GM19468 (cell line): ENCODE measurements around the gene TRIM27.
"Not testable (repeated sequence)": the region's sequence is repeated elsewhere in the genome, so short reads cannot be mapped to it uniquely, and the experiment has no call there.

Experiments
- ATAC-seq: cut with Tn5 transposase; IDR thresholded peaks from one replicate; pipeline ENCODE4 v1.9.1; 2021; ENCODE audit warnings: mild to moderate bottlenecking, moderate library complexity, moderate number of reproducible peaks; ENCODE audit not compliant: unreplicated experiment; ENCODE audit errors: extremely low read depth

TRIM27 gene, protein sequence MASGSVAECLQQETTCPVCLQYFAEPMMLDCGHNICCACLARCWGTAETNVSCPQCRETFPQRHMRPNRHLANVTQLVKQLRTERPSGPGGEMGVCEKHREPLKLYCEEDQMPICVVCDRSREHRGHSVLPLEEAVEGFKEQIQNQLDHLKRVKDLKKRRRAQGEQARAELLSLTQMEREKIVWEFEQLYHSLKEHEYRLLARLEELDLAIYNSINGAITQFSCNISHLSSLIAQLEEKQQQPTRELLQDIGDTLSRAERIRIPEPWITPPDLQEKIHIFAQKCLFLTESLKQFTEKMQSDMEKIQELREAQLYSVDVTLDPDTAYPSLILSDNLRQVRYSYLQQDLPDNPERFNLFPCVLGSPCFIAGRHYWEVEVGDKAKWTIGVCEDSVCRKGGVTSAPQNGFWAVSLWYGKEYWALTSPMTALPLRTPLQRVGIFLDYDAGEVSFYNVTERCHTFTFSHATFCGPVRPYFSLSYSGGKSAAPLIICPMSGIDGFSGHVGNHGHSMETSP

DNA sequence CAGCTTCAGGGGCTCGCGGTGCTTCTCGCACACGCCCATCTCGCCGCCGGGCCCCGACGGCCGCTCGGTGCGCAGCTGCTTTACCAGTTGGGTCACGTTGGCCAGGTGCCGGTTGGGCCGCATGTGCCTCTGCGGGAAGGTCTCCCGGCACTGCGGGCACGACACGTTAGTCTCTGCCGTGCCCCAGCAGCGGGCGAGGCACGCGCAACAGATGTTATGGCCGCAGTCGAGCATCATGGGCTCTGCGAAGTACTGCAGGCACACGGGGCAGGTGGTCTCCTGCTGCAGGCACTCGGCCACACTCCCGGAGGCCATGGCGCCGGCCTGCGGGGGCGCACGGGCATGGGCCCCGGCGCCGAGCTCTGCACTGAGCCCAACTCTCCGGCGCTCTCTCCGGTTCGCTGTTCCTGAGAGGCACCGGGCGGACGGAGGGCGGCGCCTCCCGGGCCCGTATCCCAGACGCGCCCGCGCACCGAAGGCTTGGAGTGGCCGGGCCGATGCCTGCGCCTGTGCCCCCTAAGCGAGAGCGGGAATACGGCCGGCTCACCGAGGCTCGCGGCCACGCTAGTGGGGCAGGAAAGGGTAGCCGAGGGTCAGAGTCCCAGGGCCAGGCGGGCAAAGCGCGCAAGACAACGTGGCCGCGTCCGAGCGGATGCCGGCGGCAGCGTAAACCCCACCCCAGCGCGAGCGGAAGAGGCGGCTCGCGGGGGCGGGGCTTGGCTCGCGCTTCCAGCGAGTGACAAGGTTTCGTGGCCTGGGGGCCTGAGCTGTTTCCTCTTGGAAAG, at the start of gene TRIM27:
Gene TRIM27, minus strand, starts transcription at position 668 of the 785 bp plus-strand sequence. Its CDS starts 353 bp downstream, at position 315.
- ATAC-seq: peak; percentile 64

DNA sequence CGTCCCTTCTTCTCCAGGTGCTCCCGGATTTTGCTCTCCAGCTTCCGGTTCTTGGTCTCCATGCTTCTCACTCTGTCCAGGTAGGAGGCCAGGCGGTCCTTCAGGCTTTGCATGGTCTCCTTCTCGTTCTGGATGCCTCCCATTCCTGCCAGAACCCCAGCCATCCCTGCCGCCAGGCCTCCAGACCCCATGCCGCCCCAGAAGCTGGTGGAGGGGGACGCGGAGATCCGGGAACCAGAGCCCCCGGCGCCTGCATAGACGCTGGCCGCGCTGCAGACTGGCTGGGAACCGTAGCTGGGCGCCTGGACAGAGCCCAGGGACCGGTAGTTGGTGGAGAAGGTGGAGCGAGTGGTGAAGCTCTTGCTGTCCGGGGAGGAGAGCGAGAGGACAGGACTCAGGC, 46.3 kb upstream of the TRIM27 start:
- ATAC-seq: not testable (repeated sequence)

DNA sequence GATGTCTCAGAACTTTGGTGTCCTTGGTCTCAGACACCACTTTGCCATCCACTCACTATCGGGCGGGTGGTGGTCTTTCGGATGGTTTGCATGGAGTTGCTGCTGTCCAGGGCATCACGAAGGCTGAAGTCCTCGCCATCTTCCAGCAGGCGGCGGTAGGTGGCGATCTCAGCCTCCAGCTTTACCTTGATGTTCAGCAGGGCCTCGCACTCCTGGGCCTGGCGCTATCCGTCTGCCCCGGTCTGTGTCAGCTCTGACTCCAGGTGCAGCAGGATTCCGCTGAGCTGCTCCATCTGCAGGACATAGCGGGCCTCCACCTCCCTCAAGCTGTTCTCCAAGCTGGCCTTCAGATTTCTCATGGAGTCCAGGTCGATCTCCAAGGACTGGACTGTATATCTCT, 45.3 kb upstream of the TRIM27 start:
- no peak for ATAC-seq

DNA sequence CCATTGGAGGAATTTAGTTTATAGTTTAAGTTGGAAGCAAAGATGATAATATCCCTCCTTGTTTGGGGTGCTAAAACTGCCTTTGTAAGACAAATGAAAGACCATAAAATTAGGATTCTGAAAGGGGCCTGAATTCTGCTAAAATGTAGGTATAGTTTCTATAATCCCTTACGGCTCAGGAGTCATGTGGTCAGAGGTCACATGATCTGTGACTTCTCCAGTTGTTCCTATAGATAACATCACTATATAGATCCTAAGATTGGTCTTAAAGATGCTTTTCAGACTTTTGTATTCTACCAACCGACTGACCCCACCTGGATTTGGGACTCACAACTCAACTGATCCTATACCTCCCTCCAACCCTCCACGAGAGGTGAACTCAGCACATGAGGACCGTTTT, 44.7 kb upstream of the TRIM27 start:
- ATAC-seq: no peak

DNA sequence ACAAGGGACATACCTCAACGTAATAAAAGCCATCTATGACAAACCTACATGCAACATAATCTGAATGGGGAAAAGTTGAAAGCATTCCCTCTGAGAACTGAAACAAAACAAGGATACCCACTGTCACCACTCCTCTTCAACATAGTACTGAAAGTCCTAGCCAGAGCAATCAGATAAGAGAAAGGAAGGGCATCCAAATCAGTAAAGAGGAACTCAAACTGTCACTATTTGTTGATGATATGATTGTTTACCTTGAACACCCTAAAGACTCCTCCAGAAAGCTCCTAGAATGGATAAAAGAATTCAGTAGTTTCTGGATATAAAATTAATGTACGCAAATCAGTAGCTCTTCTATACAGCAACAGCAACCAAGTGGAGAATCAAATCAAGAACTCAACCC, 41.9 kb upstream of the TRIM27 start:
- ATAC-seq: no peak

DNA sequence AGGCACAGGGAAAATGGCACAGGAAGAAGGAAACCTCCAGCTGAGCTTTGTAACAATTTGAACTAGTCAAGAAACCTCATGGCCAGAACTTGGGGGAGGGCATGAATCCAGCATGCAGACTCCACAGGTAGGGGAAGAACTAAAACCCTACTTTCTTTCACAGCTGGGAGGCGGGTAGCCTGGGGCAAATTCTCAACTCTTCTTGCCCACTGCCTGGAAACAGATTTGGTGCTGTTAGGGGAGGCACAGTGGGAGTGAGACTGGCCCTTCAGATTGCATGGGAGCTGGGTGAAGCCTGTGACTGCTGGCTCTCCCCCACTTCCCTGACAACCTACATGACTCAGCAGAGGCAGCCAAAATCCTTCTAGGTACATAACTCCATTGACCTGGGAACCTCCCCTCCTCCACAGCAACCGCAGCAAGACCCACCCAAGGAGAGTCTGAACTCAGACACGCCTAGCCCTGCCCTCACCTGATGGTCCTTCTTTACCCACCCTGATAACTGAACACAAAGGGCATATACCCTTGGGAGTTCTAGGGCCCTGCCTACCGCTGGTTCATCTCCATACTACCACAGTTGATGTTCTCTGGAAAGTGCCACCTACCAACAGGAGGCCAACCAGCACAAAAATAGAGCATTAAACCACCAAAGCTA, 37.2 kb upstream of the TRIM27 start:
- no peak for ATAC-seq

DNA sequence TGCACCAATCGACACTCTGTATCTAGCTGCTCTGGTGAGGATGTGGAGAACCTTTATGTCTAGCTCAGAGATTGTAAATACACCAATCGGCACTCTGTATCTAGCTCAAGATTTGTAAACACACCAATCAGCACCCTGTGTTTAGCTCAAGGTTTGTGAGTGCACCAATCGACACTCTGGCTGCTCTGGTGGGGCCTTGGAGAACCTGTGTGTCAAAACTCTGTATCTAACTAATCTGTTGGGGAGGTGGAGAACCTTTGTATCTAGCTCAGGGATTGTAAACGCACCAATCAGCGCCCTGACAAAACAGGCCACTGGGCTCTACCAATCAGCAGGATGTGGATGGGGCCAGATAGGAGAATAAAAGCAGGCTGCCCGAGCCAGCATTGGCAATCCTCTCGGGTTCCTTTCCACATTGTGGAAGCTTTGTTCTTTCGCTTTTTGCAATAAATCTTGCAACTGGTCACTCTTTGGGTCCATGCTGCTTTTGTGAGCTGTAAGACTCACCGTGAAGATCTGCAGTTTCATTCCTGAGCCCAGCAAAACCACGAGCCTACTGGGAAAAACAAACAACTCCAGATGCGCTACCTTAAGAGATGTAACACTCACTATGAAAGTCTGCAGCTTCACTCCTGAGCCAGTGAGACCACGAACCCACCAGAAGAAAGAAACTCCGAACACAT, 34.9 kb upstream of the TRIM27 start:
- not testable (repeated sequence) for ATAC-seq

DNA sequence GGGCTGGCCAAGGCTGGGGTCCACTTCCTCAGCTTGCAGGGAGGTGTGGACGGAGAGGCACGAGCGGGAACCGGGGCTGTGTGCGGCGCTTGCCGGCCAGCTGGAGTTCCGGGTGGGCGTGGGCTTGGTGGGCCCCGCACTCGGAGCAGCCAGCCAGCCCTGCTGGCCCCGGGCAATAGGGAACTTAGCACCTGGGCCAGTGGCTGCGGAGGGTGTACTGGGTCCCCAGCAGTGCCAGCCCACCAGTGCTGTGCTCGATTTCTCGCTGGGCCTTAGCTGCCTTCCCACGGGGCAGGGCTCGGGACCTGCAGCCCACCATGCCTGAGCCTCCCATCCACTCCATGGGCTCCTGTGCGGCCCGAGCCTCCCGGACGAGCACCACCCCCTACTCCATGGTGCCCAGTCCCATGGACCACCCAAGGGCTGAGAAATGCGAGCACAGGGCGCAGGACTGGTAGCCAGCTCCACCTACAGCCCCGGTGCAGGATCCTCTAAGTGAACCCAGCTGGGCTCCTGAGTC, 34.1 kb upstream of the TRIM27 start:
- ATAC-seq: not testable (repeated sequence)

DNA sequence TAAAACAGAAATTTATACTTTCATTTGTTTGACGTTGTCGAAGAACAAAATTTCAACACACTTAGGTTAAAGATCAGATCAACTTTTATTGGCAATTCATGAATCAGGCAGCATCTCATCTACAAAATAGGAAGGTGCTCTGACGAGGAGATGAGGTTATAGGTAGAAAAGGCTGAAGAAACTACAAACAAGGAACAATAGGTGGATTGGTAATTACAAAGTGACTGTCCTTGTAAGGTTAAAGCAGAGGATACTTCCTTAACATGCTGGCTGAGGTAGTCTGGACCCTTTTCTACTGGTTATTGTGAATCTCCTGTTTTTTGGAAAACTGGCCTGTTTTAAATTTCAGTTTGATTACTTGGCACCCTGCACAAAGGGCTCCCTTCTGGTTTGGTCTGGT, 32.5 kb upstream of the TRIM27 start:
- no peak for ATAC-seq

DNA sequence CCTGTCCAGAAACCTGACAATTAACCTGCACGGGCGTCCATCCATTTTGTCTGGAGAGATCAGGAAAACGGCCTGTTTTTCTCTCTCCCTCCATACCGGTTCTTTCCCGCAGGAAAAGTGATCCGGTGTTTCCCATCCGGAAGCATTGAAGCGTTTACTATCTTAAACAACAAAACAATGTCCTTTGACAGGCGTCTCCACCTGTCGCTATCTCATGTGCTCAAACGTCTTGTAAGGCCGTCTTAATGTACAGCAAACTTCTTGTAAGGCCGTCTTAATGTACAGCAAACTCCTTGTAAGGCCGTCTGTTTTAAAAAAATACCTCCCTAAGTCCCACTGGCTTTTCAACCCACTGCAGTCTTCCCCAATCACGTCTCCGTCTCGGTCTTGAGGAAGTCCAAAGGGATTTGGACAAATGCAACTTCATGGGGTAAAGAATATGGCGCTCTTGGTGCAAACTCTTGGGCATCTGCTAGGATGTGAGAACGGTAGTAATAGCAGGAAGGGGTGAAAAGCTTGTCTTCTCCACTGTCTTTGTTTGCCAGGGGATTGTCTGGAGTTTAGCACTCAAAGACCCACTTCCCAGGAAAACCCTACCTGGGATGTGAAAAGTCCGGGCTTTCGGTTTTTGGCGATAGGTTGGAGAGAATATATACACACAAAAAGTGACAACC, 29.9 kb upstream of the TRIM27 start:
- no peak for ATAC-seq

DNA sequence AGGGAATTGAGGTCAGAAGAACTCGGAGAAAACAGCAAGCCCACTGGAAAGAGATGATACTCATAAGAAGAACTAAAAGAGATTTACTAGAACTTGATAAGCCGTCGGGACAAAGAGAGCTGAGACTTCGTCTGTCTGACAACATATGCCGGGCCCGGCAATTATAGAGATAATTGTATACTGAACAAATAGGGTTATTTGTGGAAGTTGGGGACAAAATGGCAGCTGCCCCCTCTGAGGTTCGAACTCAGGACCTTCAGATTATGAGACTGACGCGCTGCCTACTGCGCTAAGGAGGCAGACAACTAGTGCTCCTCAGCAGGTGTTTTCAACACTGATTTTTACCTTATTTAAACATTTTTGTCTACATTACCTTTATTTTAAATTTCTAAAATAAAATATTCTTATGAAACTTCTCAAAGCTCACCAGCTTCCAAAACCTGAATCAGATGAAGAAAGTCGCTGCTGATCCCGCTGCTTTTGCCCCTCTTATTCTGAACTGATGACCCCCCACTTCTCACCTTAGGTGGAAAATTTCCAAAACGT, 29.3 kb upstream of the TRIM27 start:
- no peak for ATAC-seq

DNA sequence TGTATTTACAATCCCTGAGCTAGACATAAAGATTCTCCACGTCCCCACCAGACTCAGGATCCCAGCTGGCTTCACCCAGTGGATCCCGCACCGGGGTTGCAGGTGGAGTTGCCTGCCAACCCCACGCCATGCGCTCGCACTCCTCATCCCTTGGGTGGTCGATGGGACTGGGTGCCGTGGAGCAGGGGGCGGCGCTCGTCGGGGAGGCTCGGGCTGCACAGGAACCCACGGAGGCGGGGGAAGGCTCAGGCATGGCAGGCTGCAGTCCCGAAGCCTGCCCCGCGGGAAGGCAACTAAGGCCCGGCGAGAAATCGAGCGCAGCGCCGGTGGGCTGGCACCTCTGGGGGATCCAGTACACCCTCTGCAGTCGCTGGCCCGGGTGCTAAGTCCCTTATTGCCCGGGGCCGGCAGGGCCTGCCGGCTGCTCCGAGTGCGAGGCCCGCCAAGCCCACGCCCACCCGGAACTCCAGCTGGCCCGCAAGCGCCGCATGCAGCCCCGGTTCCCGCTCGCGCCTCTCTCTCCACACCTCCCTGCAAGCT, 25.9 kb upstream of the TRIM27 start:
- ATAC-seq: not testable (repeated sequence)

DNA sequence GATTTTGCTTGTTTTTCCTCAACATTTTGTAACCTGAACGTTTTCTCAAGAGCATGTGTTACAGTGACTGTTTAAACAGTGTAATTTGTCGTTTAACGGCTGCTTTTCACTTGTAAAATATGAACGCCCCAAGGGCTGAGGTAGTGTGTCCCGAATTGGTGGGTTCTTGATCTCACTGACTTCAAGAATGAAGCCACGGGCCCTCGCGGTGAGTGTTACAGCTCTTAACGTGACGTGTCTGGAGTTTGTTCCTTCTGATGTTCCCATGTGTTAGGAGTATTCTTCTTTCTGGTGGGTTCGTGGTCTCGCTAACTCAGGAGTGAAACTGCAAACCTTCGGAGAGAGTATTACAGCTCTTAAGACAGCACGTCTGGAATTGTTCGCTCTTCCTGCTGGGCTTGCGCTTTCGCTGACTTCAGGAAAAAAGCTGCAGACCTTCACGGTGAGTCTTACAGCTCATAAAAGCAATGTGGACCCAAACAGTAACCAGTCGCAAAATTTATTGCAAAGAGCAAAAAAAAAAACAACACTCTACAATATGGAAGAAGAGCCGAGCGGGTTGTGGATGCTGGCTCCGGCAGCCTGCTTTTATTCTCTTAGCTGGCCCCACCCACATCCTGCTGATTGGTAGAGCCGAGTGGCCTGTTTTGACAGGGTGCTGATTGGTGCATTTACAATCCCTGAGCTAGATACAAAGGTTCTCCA, 25.1 kb upstream of the TRIM27 start:
- ATAC-seq: no peak

DNA sequence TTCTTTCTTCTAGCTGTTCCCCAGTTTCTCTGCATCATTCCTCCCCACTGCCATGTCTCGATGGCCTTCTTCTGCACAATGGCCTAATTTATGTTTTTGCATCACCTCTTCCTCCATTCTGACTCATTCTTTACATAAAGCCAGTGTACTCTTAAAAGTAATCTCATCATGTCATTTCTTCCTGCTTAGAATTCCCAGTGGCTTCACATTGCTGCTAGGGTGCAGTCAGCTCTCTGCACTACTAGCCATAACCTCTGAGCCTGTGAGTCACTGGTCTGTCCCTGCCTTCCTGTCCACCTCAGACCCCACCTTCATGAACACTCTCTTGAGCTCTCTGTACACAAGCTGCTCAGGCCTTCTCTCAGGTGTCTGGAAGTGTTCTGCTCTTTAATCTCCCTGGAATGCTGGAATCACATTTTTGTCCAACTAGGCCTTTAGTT, 24.1 kb upstream of the TRIM27 start:
- no peak for ATAC-seq

DNA sequence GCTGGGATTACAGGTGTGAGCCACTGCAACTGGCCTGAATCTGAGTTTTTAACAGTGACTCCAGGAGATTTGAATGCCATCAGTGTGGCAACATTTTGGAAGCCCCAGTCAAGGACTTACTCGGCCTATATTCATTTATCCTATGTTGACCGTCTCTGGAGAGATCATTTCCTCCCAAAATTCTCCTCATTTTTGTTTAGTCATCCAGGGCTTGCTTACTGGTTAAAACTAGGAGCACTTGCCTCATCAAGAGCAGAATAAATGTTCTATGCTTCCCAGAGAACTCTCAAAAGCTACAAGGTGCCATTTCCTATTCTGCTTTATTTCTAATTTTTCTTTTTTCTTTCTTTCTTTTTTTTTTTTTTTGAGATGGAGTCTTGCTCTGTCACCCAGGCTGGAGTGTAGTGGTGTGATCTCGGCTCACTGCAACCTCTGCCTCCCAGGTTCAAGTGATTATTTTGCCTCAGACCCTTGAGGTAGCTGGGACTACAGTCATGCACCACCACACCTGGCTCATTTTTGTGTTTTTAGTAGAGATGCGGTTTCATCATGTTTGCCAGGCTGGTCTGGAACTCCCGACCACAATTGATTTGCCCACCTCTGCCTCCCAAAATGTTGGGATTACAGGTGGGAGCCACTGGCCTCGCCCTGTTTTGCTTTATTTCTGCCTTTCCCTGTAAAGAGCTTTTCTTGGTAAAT, 23.4 kb upstream of the TRIM27 start:
- ATAC-seq: no peak

DNA sequence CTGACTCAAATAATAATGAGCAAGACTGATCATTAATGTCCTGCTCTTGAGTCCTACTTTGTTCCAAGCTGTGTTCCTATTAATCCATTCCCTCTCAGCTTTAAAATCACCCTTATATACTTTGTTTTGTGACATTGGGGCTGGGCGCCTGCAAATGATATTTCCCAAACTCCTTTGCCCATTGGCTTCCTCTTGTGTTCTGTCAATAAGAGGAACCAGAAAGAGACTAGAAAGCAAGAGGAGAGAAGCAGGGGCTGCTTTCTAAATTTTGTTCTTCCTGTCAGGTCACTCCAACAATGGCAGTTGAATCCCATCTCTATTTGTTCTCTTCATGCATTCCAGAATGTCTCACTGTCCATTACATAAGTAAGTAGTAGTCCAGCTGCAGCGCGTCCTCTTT, 21.6 kb upstream of the TRIM27 start:
- ATAC-seq: no peak

DNA sequence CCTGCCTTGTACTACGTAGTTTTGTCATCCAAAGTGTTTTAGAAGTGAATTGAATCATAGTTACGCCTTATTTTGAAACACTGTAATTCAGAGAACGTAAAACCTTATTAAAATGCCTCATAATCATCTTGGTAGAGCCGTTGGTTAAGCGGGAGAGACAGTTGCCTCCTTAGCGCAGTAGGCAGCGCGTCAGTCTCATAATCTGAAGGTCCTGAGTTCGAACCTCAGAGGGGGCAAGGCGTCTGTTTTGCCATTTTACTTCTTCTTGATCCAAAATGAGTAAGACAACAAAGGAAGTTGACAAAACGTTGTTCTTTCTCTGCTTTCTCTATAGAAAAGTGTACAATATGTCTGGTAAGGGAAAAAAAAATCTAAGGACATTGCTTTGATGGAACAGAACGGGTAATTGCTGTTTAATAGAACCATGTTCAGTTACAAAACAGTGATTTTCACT, 20.7 kb upstream of the TRIM27 start:
- ATAC-seq: no peak
